LNCaP clone FGC (cell line): ENCODE measurements around the gene TRPC3.

ENCODE experiments used
- DNase-seq: peaks from one replicate; pipeline ENCODE4 v3.0.0-alpha.2; 2011; ENCODE audit warnings: low read depth
- H3K4me3 ChIP-seq: 2 replicates; pipeline ENCODE4 v1.5.1; 2011; ENCODE audit warnings: mild to moderate bottlenecking, low read depth, low read length, control low read depth
- CTCF ChIP-seq: IDR thresholded peaks from 2 replicates; pipeline ENCODE4 v1.5.1; 2012; ENCODE audit warnings: mild to moderate bottlenecking; ENCODE audit not compliant: control insufficient read depth, insufficient read depth; ENCODE audit errors: extremely low read depth

The TRPC3 gene

GRCh38 chr4:121829511-121829910, 122.3 kb downstream of the TRPC3 start:
- TF ChIP-seq CTCF: no peak
- H3K4me3 ChIP-seq: no peak overlapping the region
- DNase-seq: no peak
